GM18526 (cell line): ENCODE data around the gene AGXT.

Source experiments
- POLR2A ChIP-seq: IDR thresholded peaks from 3 replicates; pipeline ENCODE4 v1.6.1; 2011; ENCODE audit not compliant: insufficient read length; ENCODE audit errors: extremely low read depth

AGXT gene

GRCh38 chr2:240919161-240919781 lies 50.6 kb downstream of the AGXT start:
- TF ChIP-seq POLR2A: no peak

GRCh38 chr2:240919786-240920782 lies 51.5 kb downstream of the AGXT start:
- no peak for TF ChIP-seq POLR2A

- TF ChIP-seq POLR2A: no peak
These were observed 52.2 kb downstream of the AGXT start for GRCh38 chr2:240920783-240921231.

- TF ChIP-seq POLR2A: no peak
These were observed 52.8 kb downstream of the AGXT start for GRCh38 chr2:240921311-240921994.

GRCh38 chr2:240921995-240922244 lies 53.3 kb downstream of the AGXT start:
- no peak for TF ChIP-seq POLR2A

GRCh38 chr2:240922245-240922981 lies 53.8 kb downstream of the AGXT start:
- TF ChIP-seq POLR2A: no peak

- TF ChIP-seq POLR2A: no peak
These were observed 54.4 kb downstream of the AGXT start for GRCh38 chr2:240922982-240923537.

GRCh38 chr2:240925191-240925567 lies 56.6 kb downstream of the AGXT start:
- TF ChIP-seq POLR2A: no peak

GRCh38 chr2:240925568-240926515 lies 57.2 kb downstream of the AGXT start:
- TF ChIP-seq POLR2A: no peak

- no peak for TF ChIP-seq POLR2A
These were observed 58.1 kb downstream of the AGXT start for GRCh38 chr2:240926516-240927389.

GRCh38 chr2:240927390-240927781 lies 58.8 kb downstream of the AGXT start:
- TF ChIP-seq POLR2A: no peak

- no peak for TF ChIP-seq POLR2A
These were observed 60.1 kb downstream of the AGXT start for GRCh38 chr2:240928476-240929363.
